Renal cortical epithelial cell (primary cell): ENCODE measurements around the gene LBR. TPM values are rescaled to one million over a fixed set of nuclear protein-coding genes. Genes with fewer than 3 reads are reported as not detected.
A peak's percentile ranks its signal among the peaks of the same experiment; 100 is the strongest.

Source experiments
- DNase-seq: peaks from one replicate; pipeline ENCODE4 v3.0.0-alpha.2; 2011; ENCODE audit warnings: low read depth
- total RNA-seq: library from RNA; depleted of rRNA; stranded (reverse); fragments of >200 nt; gene quantifications from 2 replicates; pipeline ENCODE4 v1.2.3, GENCODE V29; 2014

LBR gene
- total RNA-seq, 1 donor from 2014 or later, result 60.5 TPM

DNA sequence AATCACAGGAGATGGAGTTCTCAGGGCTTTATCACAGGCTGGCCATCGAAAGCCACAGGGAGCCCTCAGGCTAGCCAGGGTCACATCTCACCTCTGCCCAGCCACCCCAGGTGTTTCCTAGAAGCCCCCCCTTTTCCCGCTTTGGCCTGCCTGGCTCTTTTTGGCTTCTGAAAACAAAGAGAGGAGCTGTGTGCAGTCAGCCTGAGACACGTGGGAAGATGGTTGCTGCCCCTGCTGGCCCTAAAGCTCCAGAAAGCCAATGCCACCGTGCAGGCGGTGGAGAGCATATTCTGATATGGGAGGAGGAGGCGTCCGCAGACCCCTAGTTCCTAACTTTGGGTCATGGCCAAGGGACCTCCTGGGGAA lies 18.7 kb upstream of the LBR start:
- DNase-seq, result no peak

DNA sequence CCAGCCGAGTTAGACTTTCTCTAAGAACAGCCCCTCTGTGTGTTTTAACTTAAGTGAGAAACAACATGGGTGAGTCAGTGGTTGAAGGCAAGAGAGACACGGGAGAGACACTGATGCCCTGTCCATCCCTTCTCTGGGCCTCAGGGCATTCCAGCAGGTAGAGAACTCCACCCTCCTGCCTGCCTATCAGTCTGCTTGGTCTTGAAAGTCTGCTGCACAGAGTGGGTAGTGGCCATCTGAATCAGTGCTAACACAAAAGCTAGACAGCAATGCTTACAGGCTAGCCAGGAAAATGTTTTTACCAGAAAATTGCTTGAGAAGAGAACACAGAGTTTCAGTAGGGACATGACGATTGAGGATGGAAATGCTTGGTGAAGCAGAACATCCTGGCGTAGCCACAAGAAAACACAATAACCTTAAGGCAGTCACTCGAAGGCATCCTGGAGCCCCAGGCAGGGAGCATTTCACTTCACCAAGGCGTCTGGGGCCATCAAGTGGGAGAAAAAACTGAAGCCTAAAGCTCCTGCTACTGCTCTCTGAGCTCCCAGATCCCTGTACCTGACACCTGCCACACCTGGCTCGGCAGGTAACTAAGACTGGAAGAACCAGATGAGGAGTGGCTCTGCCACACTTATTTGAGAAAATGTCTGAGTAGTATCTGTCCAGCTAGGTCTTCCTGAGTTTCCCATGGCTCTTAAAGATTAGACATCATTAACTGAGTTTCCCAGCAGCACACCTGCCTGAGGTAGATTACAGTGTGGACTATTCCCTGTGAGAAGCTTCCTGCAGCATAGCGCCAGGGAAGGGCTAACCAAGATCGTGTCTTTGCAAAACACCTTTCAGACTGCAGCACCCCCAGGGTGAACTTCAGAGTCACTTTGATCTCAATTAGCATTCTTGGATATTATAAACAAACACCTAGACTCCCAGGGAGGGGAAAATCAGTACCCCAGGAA lies 18.1 kb upstream of the LBR start:
- peak; percentile 99 for DNase-seq

DNA sequence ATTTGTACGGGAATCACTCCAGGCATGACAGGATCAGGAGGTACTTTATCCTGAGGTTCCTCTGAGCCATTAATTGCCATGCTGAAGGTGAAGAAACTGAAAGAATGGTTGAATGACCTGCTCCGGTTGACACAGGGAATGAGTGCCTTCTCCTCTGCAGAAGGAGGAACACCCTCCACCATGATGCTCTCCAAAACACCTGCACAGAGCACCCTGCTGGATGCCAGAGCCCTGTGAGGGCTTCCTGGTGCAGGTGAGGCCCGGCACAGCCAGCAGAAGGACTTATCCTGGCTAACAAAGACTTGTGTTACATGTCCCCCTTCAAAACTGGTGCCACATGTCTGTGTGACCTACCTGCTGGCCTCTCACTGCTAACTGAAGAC lies 14.3 kb upstream of the LBR start:
- no peak for DNase-seq

DNA sequence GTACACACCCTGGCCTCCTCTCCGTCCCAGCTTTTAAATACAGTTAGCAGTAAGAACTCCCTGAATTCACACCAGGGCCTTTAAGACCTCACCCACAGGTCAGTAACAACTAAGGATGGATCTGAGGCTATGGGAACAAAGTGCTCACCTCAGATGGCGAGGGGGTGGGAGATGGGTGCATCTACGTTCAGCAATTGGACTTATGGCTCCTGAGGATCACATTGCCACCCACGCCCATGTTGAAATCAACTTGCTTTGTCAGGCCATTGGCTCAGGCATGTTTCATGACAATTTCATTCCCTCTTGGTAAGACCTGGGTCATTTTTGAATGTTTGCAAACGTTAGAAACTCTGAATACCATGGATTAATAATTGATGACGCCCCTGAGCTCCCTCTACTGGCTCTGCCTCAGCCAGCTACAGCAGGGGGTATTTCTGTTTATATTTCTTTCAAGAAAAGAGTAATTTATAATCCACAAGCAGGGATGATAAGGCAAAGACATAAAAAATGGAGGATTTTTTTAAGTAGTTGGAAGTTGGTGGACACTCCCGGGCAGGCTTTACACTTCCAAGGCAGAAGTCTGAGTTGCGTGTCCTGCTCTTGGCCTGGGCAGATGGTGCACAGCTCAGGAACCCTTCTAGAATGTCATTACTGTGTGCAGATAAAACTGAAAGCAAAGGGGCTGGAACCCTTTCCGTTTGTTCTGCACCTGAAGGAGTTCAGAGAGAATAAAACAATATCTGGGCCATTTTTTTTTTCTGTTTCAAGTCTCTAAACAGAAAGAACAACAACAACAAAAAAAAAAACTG lies 13.7 kb upstream of the LBR start:
- DNase-seq, result peak; percentile 96

DNA sequence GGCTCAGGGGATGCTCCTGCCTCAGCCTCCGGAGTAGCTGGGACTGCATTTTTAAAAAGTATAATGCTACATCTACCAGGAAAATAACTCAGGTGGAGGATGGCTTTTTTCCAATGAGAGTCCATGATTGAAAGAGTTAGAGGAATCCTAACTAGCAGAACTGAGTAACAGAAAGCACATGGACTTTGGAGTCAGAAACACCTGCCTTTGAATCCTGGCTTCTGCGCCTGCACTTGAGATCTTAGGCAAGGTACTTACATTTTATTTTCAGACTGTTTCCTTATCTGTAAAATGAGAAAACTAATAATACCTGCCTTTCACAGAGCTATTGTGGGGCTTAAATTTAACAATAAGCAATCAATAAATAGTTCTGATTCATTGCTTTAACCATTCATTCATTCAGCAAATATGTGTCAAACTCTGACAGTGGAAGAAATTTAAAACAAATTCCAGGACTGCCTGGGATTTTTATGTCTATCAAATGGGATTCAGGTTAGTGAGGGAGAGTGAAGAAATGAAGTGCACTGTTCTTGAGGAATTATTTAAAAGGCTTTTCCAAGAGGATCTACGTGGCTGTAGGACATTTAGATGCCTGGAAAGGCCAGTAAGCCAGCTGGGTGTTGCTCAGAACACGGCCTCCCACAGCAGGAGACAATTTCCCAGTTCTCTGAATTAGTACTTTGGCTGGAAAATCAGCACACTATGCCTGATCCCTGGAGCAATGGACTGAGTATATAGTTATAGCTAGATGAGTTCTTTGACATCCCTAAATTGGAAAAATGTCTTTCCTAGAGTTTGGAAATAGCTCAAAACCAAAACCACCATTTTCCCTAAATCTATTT lies 12.8 kb upstream of the LBR start:
- peak; percentile 59 for DNase-seq

DNA sequence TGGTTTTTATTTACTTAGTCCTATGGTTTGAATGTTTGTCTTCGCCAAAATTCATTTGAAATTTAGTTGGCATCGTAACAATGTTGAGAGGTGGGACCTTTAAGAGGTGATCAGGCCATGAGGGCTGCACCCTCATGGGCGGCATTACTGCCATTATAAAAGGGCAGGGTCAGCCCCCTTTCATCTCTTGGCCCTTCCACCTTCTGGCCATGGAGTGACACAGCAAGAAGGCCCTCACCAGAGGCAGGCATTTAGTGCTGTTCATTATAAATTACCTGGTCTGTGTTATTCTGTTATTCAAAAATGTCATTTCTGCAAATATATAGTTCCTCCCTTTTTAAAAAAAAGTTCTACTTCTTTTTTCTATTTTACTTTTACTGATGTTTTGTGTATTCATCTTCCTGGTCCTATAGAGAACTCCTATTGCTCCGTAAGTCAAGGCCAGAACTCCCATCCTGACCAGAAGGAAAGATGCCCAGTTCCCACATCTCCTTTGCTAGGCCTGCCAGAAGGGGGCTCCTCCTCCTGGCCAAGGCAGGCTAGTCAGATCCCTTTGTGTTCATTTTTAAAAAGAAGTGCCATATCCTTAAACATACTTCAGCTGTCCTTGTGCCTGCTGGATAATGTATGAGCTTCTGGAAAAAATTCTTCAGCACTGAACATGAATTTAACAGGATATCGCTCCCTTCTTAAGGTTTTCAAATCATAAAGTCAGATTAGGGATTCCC lies 10.0 kb upstream of the LBR start:
- DNase-seq, result no peak

DNA sequence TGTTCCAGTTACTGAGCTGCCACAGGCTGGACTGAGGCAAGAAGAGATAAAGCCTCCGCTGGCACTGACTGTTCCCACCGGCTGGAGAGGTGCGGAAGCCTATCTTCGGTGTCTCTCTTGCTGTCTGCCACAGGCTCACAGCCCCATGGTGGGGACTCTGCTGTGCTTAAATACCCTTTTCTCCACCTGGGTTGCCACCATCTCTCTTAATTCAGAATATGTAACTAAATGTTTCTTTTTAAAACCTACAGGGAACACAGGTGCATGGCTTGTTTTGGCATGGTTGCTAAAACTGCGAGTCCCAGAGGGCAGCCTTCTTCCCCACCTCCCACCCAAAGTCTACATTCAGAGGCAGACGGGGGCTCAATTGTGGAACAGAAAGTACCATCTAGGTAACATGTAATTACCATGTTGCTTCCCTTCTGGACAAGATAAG lies 8.1 kb upstream of the LBR start:
- DNase-seq, result no peak

DNA sequence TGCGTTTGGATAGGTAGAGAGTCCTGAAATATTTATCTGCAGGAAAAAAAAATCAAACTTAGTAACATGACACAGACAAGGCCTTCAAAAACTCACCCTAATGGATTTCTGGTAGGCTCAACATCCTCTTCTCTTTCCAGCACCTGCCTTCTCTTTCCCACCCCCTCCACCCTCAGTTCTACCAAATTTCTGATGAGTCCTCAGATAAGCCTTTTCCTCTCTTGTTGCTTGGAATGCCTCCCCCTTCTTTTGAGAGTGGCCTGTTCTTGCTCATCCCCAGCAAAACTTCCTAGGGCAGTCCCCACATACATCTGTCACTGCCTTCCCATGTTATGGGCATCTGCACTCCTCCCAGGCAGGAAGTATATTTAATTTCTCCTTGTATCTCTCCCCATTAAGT lies 7.6 kb upstream of the LBR start:
- no peak for DNase-seq

DNA sequence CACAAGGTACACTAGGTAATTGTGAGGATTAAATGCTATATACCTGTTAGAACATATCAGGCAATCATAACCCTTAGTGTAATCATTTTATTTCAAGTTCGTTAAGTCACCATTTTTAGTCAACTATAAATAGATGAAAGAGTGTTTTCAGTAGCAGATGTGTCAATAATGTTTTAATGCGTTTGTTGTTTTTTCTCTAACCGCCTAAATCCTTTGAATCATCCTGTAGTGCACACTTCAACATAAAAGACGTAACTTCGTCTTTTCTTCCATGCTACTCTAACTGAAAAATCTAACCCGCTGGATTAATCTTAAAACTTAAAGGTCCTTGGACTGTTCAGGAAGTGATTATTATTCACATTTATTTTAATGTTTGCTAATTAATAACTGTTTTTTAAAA lies 7.2 kb upstream of the LBR start:
- DNase-seq, result no peak

DNA sequence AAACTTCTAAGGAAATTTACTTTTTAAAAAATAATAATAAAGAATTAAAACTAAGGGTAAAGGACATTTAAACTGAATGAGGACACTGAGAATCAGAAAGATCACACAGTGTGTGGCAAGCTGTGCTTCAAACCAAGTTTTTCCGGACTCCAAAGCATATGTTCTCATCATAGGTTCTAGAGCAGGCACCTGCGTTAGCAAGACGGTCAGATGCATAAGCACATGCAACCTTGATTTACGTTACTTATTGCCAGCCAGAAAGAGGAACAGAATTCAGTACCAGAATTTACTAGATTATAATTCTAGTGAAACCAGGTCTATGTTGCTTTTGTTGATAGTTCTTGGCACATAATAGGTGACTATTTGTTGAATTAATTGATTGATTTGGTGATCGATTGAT lies 6.2 kb upstream of the LBR start:
- DNase-seq, result no peak

DNA sequence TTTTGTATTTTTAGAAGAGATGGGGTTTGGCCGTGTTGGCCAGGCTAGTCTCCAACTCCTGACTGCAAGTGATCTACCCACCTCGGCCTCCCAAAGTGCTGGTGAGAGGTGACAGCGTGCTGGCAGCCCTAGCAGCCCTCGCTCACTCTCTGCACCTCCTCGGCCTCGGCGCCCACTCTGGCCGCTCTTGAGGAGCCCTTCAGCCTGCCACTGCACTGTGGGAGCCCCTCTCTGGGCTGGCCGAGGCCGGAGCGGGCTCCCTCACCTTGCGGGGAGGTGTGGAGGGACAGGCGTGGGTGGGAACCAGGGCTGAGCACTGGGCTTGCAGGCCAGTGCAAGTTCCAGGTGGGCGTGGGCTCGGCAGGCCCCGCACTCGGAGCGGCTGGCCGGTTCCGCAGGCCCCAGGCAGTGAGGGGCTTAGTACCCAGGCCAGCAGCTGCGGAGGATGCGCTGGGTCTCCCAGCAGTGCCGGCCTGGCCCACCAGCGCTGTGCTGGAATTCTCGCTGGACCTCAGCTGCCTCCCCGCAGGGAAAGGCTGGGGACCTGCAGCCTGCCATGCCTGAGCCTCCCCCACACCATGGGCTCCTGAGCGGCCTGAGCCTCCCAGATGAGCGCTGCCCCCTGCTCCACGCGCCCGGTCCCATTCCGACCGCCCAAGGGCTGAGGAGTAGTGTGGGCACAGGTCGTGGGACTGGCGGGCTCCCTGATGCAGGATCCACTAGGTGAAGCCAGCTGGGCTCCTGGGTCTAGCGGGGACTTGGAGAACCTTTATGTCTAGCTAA lies 3.4 kb upstream of the LBR start:
- DNase-seq, result no peak

DNA sequence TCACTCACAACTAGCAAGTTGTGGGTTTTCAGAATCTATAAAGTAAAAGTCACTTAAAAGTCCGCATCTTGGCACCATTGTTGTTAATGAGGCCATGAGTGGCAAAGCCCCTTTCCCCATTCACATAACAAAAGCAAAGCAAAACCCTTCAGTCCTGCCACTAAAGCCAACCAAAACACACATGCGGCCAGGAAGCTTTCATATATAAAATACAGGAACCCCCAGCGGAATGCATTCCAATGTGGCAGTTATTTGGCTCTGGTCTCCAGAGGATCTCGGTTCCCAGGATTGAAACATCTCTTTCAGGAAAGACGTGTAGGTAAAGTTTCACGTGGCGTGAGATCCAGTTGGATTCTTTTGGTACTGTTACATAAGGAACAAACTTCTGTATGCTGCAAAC lies 2.5 kb upstream of the LBR start:
- DNase-seq, result no peak

DNA sequence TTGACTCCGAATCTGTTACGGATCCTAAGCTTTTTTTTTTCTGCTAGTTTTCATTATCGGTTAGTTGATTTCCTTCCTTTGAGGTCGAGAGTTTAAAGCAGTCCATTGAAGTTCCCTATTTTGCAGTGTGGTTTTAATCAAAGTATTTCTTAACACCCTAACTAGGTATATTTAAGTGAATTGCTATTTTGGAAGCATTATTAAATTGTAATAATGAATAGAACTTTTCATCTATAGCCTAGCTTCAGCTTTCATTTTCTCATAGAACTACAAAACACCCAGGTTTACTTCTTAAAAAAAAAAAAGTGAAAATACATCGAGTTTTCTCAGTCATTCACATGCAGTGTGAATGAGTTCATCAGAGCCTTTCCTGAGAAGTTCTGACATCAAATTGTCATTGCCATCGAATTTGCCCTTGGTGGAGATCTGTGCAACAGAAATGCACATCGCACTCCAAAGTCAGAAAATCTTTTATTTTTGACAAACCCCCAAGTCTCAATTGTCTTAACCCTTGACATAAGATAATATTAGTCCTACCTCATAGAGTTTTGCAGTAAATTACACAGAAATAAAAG lies 1.1 kb upstream of the LBR start:
- no peak for DNase-seq

DNA sequence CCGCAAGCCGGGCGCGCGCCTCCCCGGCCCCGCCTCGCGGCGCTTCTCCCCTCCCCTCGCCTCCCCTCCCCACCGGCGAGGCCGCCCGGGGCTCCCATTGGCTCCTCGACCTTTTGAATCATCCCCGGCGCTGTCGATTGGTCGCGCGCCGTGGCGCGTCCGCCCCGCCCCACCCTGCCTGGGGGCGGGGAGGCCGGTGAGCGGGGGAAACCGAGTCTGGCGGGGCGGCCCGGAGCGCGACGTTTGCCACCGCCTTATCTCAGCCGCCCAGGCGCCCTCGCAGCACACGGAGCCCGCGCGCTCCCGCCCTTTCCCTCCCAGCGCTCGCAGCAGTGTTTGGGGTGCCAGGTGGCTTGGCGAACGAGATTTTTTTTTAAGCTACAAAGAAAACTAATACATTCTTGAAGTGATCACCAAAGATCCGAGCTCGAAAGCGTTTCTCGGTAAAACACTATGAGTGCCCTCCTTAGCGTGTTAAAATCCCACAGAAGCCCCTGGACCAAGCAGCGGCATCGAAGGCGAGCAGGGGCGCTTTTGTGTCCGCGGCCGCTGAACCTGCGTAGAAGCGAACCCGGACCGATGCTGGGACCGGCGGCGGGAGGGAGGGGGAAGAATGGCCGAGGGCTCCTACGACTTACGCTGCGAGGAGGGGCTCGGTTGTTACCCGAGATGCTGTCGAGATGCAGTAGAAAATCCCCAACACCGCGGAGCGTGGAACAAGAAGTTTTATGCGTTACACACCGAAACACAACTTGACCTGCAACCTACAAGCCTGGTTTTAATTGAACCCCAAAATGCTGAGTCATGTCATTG lies 436 bp upstream of the LBR start:
- DNase-seq, result peak; percentile 82

DNA sequence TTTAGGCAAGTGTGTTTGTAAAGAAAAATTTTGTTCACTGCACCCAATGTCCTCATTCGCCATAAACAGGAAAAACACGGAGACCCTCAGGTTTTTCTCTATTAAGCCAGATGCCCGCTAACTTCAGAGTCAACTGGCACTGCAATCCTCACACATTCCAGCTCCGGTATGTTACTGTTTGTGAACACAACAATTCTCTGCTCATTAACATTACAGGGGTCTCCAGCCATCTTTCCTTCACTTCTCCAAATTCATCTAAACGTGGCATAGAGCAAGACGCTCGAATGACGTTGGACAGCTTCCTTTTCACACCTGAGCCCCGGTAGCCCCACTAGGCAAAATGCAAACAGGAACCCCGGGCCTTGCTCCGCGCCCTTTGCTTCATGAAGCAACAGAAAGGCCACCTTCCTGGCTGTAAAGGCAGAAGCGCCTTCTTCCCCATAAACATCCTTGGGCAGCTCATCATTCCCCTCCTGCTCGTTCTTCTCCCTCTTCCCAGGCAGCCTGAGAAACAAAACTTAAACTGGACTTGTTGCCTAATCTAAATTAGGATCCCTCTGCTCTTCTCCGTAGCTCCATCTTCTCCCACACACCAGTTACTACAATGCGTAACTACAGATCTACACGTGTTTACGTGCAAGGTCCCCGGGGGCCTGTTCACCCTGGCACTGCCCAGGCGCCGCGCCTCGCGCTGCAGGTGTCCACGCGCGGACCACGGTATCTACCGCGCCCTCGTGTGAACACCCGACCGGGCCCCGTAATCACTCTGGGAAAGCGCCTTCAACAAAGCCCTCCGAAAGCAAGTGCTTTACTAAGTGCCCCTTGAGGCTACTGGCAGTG lies 1.2 kb downstream of the LBR start:
- no peak for DNase-seq

DNA sequence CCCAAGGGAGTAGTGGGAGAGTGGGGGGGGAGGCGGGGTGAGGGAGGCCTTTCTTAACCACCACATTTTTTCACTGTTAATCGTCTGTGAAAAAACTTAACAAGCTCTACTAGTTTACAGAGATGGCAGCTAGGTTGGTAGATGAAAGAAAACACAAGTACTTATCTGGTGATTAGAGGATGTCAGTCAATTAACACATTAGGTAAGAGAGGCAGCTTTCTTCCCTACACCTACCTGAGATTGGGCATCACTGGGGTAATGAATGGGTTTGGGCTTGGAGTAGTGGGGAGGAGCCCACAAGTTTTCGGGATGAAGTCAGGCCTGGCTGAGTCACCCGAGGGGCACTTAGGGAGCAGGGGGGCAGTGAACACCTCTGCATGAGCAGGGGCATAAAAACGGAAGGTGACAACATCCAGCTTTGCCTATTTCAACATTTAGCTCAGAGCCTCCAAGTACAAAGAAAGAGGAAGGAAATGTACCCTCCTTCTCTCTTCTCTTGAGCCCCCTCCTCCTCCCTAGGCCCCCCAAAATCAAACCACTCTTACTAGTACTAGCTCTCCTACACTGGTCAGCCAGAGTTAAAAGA lies 2.5 kb downstream of the LBR start:
- peak; percentile 65 for DNase-seq

DNA sequence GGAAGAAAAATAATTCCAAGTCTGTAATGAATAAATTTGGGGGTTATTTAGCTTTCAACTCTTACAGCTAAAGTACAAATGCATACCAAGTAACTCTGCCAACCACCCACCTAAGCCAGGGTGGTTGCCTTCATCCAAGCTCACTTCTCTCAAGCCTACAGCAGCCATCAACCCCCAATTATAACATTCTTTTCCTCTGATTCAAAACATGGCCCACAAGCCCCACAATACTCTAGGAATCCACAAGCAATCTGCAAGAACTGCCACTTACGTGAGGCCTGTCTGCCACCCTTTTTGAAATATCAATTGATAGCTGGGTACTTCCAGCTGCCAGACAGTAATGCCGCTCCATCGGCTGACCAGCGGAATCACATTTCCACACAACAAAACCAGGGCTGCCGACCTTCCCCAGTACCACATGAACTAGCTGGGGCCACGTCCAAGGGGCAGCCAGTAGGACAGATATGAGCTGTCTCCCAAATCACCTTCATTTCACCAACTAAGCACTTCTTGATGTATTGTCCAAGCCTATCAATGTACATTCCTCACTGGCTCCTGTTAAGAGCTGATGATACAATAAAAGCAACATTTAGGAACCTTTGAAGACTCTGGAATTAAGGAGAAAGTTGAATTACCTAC lies 3.2 kb downstream of the LBR start:
- DNase-seq, result peak; percentile 86

DNA sequence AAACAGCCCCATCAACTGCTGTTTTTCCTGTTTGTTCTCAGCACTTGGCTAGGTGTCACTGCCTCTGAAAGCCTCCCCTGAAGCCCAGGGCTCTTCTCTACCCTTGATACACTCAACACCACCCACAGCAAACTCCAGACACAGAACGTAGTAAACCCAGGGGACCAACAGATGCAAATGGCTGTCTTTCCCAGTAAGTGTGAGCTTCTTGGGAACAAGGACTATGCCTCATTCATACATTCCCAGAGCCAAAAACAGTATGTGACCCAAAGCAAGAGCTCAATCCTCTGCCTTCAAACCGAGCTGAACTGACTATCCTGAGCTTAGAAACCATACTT lies 4.4 kb downstream of the LBR start:
- no peak for DNase-seq
